Measurements from ENCODE around the gene POLE3. TPM values are rescaled to one million over a fixed set of nuclear protein-coding genes. Genes with fewer than 3 reads are reported as not detected.

Gene POLE3, protein sequence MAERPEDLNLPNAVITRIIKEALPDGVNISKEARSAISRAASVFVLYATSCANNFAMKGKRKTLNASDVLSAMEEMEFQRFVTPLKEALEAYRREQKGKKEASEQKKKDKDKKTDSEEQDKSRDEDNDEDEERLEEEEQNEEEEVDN
- 36.4 and 45.3 TPM in 2 replicates for polyA plus RNA-seq (2011; rRNA removed)
- polyA minus RNA-seq (2011; rRNA and poly(A)+ RNA removed), result 13.5 and 13.6 TPM in 2 replicates

DNA sequence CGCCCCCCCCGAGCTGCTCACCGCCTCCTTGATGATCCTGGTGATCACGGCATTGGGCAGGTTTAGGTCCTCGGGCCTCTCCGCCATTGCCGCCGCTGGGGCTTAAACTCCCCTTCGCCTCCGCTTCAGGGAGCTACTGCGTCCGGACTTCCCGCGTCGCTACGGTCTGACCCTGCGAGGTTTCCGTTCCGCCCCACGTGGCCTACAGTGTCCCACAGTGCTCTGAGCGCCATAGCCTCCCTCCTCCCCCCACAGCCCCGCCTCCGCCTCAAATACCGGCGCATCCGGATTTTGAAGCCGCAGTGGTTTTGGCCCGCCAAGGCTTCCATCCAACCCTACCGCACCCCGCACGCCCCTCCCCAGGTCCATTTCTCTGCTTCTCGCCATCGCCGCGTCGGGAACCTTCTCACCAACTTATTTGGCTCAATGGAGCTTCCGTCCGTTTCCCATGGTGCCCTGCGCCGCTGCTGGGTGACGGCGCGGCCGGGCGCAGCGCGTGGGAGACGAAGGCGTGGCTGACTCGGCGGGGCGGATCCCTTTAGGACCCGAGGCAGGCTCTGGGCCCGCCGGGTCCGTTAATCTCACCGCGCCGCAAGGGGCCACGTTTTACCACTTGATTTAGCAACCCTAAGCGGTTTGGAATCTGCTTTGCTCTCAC lies at the start of gene POLE3, which contains the start of gene C9orf43:
POLE3 (minus strand) TSS at position 469 of the 658 bp plus-strand sequence; CDS start at position 87, 382 bp downstream.
C9orf43 (plus strand) TSS at position 541 of the 658 bp plus-strand sequence. CDS start 2,747 bp downstream, outside the sequence.
- TF ChIP-seq, protein P1, sequence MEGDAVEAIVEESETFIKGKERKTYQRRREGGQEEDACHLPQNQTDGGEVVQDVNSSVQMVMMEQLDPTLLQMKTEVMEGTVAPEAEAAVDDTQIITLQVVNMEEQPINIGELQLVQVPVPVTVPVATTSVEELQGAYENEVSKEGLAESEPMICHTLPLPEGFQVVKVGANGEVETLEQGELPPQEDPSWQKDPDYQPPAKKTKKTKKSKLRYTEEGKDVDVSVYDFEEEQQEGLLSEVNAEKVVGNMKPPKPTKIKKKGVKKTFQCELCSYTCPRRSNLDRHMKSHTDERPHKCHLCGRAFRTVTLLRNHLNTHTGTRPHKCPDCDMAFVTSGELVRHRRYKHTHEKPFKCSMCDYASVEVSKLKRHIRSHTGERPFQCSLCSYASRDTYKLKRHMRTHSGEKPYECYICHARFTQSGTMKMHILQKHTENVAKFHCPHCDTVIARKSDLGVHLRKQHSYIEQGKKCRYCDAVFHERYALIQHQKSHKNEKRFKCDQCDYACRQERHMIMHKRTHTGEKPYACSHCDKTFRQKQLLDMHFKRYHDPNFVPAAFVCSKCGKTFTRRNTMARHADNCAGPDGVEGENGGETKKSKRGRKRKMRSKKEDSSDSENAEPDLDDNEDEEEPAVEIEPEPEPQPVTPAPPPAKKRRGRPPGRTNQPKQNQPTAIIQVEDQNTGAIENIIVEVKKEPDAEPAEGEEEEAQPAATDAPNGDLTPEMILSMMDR (IDR thresholded peaks at IDR 0.05; ENCODE audit: low read depth, low read length), result no peak
- Histone ChIP-seq H3K4me3 (ENCODE audit: low read depth, low read length) (peak within 1 kb of the TSS; percentile 97), H3K27ac (ENCODE audit: low read depth, low read length) (peak within 1 kb of the TSS; percentile 98), H3K27me3 (ENCODE audit: control insufficient read depth, insufficient read depth, low read length) (no peaks in the 10 kb centered on the region), H3K9me3 (ENCODE audit: control insufficient read depth, insufficient read depth, low read length) (no peaks in the 10 kb centered on the region; the same call in 1 of the 2 replicates)
- peak; percentile 86 for DNase-seq (ENCODE audit: low read depth, low spot score)
- CTCF ChIA-PET, result interaction anchor here (0.7 to 5.8 kb wide), 9 partner anchors 9 to 246 kb away, joined by 3 to 40 read pairs (median 4); partner anchors contain the start of genes ALAD, CDC26 and PRPF4
- POLR2A ChIA-PET, result interaction anchor here (0.6 to 2.5 kb wide), 28 partner anchors 9 to 916 kb away, joined by 3 to 19 read pairs (median 4); partner anchors contain the start of genes ALAD, CDC26, FKBP15 and HDHD3

DNA sequence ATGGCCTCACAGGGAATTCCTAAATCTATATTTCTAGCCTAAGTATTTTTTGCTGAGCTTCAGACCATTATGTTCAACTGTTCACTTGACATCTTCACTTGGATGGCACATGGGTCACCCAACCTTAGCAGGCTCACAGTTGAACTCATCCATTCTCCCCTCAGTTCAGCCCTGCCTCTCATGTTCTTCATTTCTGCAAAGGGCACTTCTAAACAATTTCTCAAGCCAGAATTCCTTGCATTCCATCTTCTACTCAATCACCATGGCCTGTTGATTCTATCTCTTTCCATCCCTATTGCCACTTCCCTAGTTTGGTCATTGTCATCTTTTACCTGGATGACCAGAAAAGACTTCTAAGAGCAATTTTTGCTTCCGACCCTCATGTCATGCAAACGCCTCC lies 45.8 kb upstream of the POLE3 start:
- TF ChIP-seq, protein P1 (IDR thresholded peaks at IDR 0.05; ENCODE audit: low read depth, low read length), result no peak
- no peak for DNase-seq (ENCODE audit: low read depth, low spot score)
- Histone ChIP-seq H3K4me3 (ENCODE audit: low read depth, low read length) (no peak overlapping the region), H3K9me3 (ENCODE audit: control insufficient read depth, insufficient read depth, low read length) (no peaks in the 10 kb centered on the region), H3K27me3 (ENCODE audit: control insufficient read depth, insufficient read depth, low read length) (no peaks in the 10 kb centered on the region), H3K27ac (ENCODE audit: low read depth, low read length) (peak overlapping the region; percentile 33)
- POLR2A ChIA-PET, result interaction anchor here (1.5 to 2.0 kb wide), 4 partner anchors 29 to 126 kb away, joined by 5 to 16 read pairs (median 8); no protein-coding TSS in a partner anchor
- CTCF ChIA-PET, result interaction anchor here (2.4 to 2.5 kb wide), 2 partner anchors 10 to 199 kb away, joined by 20 to 22 read pairs; no protein-coding TSS in a partner anchor

DNA sequence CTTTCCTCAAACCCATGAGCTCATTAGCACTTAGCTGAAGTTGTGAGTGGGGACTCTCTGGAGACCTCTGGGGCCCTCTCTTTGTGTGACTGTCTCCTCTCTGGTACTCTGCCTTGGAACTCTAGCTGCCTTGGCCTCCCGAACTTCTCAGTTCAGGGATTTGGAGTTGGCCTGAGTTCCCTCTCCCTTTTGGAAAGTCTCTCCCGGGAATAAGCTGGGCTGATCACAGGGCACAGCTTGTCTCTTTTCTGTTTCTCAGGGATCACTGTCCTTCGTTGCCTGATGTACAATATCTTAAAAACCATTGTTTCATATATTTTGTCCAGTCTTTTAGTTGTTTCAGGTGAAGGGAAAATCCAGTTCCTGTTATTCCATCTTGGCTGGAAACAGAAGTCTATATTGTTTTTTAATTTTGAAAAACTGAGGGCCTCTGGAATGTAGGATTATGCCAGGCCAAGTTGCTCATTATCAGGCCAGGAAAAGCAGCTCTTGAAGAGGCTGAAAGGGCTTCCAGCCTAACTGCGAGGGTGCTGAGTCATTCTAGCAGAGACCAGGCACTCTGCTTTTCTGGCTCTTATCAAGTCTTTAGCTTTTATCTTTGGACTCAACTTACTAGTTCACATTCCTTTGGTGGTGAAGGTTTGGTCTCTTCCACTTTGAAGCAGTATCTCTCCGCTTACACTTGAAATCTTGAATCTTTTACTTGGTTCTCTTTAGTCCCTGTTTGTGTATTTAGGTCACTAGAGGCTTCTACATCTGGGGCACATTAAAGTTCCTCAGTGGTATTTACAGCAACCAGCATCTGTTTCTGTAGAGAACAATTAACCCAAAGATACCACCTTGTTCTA lies 44.7 kb upstream of the POLE3 start:
- ChIA-PET CTCF (interaction anchor here (0.6 to 2.5 kb wide), 9 partner anchors 9 to 789 kb away, joined by 3 to 22 read pairs (median 6); partner anchors contain the start of genes ALAD, C9orf43 and POLE3), POLR2A (interaction anchor here (0.6 to 2.0 kb wide), 13 partner anchors 14 to 1130 kb away, joined by 3 to 16 read pairs (median 5); partner anchors contain the start of genes C9orf43 and POLE3)

DNA sequence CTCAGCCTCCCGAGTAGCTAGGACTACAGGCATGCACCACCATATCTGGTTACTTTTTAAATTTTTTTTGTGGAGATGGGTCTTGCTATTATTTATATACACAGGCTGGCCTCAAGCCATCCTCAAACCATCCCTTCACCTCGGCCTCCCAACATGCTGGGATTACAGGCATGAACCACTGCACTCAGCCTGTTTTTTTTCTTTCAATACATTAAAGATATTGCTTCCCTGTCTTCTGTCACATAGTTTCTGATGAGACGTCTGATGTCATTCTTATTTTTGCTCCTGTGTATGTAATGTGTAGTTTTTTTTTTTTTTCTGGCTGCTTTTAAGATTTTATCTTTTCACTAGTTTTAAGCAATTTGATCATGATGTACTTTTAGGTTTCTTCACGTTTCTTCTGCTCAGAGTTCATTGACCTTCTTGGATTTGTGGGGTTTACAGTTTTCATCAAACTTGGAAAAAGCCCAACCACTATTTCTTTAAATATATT lies 41.7 kb upstream of the POLE3 start:
- H3K27me3 ChIP-seq (ENCODE audit: control insufficient read depth, insufficient read depth, low read length), result no peaks in the 10 kb centered on the region
- POLR2A ChIA-PET, result no interaction called here
- H3K27ac ChIP-seq (ENCODE audit: low read depth, low read length), result no peak overlapping the region
- H3K9me3 ChIP-seq (ENCODE audit: control insufficient read depth, insufficient read depth, low read length), result no peaks in the 10 kb centered on the region
- CTCF ChIA-PET, result interaction anchor here (0.8 to 2.2 kb wide), 6 partner anchors 60 to 230 kb away, joined by 3 to 10 read pairs (median 8); no protein-coding TSS in a partner anchor
- H3K4me3 ChIP-seq (ENCODE audit: low read depth, low read length), result no peak overlapping the region
- DNase-seq (ENCODE audit: low read depth, low spot score), result no peak
- TF ChIP-seq, protein P1 (IDR thresholded peaks at IDR 0.05; ENCODE audit: low read depth, low read length), result no peak

More for the DNA sequence above, 44.7 kb upstream of the POLE3 start:
- peak; percentile 79 for DNase-seq (ENCODE audit: low read depth, low spot score)
- Histone ChIP-seq H3K27ac (ENCODE audit: low read depth, low read length) (peak overlapping the region; percentile 96), H3K4me3 (ENCODE audit: low read depth, low read length) (no peak overlapping the region), H3K27me3 (ENCODE audit: control insufficient read depth, insufficient read depth, low read length) (no peaks in the 10 kb centered on the region), H3K9me3 (ENCODE audit: control insufficient read depth, insufficient read depth, low read length) (no peaks in the 10 kb centered on the region)
- TF ChIP-seq, protein P1 (IDR thresholded peaks at IDR 0.05; ENCODE audit: low read depth, low read length), result no peak

All from AG04450 (cell line).